Fibroblast of mammary gland (primary cell): ENCODE data around the gene FBXW7.

Source experiments
- DNase-seq: peaks from one replicate; pipeline ENCODE4 v3.0.0-alpha.2; 2010; ENCODE audit warnings: low read depth
- H3K4me3 ChIP-seq: 2 replicates; pipeline ENCODE4 v1.5.1; 2011; ENCODE audit warnings: low read depth, mild to moderate bottlenecking, low read length, moderate library complexity; ENCODE audit not compliant: control insufficient read depth
- CTCF ChIP-seq: conservative IDR thresholded peaks from 2 replicates; pipeline ENCODE4 v1.5.1; 2011; ENCODE audit warnings: low read depth, low read length, inconsistent platforms; ENCODE audit not compliant: control insufficient read depth, insufficient read depth

The FBXW7 gene

GRCh38 chr4:152528060-152528459 is 7.8 kb downstream of the FBXW7 start:
- no peak for DNase-seq
- H3K4me3 ChIP-seq, result no peak overlapping the region
- TF ChIP-seq CTCF, result no peak

- no peak overlapping the region for H3K4me3 ChIP-seq
- DNase-seq, result no peak
- no peak for TF ChIP-seq CTCF
Measured at GRCh38 chr4:152525878-152526277, 10.0 kb downstream of the FBXW7 start.

- TF ChIP-seq CTCF, result no peak
- no peak for DNase-seq
- H3K4me3 ChIP-seq, result no peak overlapping the region
Measured at GRCh38 chr4:152524427-152524826, 11.5 kb downstream of the FBXW7 start.

DNA sequence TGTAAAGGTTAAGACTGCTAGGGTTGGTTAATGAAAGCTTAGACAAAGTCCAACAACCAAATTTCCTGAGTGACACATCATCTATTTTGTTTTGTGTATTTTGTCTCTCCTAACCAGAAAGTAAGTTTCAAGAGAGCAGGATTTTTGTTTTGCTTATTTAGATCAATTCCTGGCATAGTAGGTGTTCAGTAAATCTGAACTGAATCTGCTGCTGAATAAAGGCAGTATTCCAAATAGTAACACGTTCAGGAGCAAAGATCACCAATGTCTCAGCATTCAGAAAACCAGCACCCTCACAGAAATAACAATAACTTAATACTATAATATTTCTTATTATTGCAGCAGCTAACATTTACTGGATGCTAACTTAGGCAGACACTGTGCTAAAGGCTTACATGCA is 12.2 kb downstream of the FBXW7 start:
- TF ChIP-seq CTCF, result no peak
- H3K4me3 ChIP-seq, result no peak overlapping the region
- DNase-seq, result no peak

- TF ChIP-seq CTCF, result no peak
- no peak overlapping the region for H3K4me3 ChIP-seq
- DNase-seq, result no peak
Measured at GRCh38 chr4:152522754-152523153, 13.1 kb downstream of the FBXW7 start.

DNA sequence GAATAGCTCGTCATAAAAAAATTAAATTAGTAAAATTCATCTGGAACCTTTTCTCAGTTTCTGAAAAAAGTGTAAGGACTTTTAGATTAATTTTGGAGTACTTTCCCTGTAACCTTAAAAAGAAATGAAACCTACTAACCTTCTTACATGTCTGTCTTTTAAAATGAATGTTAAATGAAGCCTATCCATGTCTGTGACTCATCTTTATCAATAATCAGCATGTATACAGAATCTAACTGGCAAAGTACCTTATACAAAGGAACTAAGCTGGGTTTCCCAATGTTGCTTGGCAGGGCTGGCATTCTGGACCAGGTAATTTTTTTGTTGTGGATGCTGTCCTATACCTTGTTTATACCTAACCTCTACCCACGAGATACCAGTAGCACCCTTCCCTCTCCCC is 13.6 kb downstream of the FBXW7 start:
- H3K4me3 ChIP-seq, result no peak overlapping the region
- DNase-seq, result no peak
- TF ChIP-seq CTCF, result no peak

GRCh38 chr4:152516156-152516555 is 19.7 kb downstream of the FBXW7 start:
- DNase-seq, result peak; percentile 42
- TF ChIP-seq CTCF, result no peak
- no peak overlapping the region for H3K4me3 ChIP-seq
